Kidney glomerular epithelial cell (primary cell): Measurements from ENCODE around the gene MEDAG.
A peak's percentile ranks its signal among the peaks of the same experiment; 100 is the strongest.

Experiments used
- DNase-seq: peaks from one replicate; lab custom pipeline; 2025; lab: John Stamatoyannopoulos, UW

MEDAG gene

GRCh38 chr13:30905932-30906383, at the start of gene MEDAG:
Gene MEDAG (plus strand): TSS chr13:30906271. CDS start chr13:30906516, 245 bp downstream.
- no peak for DNase-seq

GRCh38 chr13:30857018-30857417, 49.1 kb upstream of the MEDAG start:
- no peak for DNase-seq

GRCh38 chr13:30857636-30858035, 48.4 kb upstream of the MEDAG start:
- peak; percentile 40 for DNase-seq

- DNase-seq = no peak
Observed at GRCh38 chr13:30859326-30859725, 46.7 kb upstream of the MEDAG start.

- no peak for DNase-seq
Observed at GRCh38 chr13:30861163-30861562, 44.9 kb upstream of the MEDAG start.

GRCh38 chr13:30861836-30862467, 44.1 kb upstream of the MEDAG start:
- DNase-seq = no peak

GRCh38 chr13:30862707-30863106, 43.4 kb upstream of the MEDAG start:
- DNase-seq = no peak

- no peak for DNase-seq
Observed at GRCh38 chr13:30863231-30863630, 42.8 kb upstream of the MEDAG start.

DNA sequence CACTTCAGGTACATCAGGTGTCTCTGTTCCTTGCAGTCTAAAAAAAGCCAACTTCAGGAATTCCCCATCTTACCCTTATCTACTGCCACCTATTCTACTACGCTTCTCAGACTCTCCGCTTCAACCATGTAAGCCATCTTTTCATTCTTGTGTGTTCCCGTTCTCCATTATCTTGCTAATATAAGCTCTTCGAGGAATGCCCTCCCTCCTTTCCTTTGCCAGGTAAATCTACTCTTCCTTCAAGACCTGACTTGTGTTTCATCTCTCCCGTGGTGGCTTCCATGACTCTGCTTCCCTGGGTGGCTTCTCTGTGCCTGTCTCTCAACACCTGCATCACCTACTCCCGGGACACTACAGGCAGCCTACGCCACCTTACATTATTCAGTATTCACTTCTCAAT, 42.3 kb upstream of the MEDAG start:
- DNase-seq = no peak

- DNase-seq = peak; percentile 84
Observed at GRCh38 chr13:30864433-30865122, 41.5 kb upstream of the MEDAG start.

DNA sequence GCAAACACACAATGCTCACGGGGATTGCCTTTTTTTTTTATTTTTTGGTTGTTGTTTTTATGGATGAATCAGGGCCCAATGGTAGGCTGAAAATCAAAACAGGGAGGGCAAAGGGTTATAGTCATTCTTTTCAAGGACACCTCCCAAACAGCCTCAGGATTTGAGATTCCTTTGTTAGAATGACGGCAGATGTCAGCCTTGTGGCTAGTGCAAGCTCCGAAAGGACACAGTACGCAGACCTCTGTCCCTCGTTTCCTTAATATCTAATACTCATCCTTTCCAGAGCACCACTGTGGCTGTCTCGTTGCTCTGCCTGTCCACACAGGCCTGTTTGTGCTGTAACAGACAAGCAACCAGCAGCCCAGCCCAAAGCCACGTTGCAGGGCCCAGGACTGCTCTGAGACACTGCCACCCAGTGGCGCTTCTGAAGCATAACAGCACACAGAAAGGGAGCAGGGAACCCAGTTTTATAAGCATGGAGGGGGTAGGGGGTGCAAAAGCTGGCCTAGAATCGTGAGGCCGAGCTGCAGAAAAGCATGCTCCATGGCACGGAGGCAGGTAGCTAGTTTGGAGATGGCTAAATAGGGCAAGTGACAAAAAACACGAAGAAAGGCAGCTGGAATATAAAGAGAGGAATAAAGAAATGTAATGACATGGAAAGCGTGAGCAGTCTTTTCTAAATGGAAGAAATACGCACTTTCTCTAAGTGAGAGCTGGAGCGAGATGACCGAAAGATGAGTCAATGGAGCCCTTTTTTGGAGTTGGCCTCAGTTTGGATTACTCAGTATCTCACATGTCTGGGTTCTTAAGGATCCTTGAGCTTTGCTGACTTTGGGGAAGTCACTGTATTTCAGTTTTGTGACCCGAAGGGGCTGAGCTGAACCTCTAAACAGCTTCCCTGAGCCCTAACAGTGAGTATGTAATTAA, 40.7 kb upstream of the MEDAG start:
- DNase-seq = peak; percentile 58

- DNase-seq = no peak
Observed at GRCh38 chr13:30866677-30867076, 39.4 kb upstream of the MEDAG start.

GRCh38 chr13:30867089-30867669, 38.9 kb upstream of the MEDAG start:
- DNase-seq = no peak

- no peak for DNase-seq
Observed at GRCh38 chr13:30868799-30869470, 37.1 kb upstream of the MEDAG start.

GRCh38 chr13:30869491-30869890, 36.6 kb upstream of the MEDAG start:
- no peak for DNase-seq

DNA sequence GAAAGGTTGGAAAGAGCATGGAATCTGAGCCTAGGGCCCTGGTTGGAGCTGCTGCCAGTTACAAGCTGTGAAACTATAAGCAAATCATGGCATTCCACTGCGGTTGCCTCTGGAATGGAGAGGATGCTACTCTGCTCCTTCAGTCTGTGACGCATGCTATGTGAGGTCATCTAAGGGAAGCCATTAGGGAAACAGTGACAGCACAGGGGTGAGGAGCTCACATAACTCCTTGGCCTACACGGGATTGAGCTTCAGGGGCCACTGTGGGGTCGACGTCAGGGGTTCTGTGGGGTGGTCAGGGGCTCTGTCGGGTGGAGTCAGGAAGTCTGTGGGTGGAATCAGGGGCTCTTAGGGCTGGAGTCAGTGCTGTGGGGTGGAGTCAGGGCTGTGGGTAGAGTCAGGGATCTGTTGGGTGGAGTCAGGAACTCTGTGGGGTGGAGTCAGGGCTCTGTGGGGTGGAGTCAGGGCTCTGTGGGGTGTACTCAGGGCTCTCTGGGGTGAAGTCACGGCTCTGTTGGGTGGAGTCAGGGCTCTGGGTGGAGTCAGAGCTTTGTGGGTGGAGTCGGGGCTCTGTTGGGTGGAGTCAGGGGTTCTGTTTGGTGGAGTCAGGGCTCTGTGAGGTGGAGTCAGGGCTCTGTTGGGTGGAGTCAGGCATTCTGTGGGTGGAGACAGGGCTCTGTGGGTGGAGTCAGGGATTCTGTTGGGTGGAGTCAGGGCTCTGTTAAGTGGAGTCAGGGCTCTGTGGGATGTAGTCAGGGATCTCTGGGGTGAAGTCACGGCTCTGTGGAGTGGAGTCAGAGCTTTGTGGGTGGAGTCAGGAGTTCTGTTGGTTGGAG, 35.8 kb upstream of the MEDAG start:
- peak; percentile 45 for DNase-seq

GRCh38 chr13:30870916-30871587, 35.0 kb upstream of the MEDAG start:
- DNase-seq = no peak

DNA sequence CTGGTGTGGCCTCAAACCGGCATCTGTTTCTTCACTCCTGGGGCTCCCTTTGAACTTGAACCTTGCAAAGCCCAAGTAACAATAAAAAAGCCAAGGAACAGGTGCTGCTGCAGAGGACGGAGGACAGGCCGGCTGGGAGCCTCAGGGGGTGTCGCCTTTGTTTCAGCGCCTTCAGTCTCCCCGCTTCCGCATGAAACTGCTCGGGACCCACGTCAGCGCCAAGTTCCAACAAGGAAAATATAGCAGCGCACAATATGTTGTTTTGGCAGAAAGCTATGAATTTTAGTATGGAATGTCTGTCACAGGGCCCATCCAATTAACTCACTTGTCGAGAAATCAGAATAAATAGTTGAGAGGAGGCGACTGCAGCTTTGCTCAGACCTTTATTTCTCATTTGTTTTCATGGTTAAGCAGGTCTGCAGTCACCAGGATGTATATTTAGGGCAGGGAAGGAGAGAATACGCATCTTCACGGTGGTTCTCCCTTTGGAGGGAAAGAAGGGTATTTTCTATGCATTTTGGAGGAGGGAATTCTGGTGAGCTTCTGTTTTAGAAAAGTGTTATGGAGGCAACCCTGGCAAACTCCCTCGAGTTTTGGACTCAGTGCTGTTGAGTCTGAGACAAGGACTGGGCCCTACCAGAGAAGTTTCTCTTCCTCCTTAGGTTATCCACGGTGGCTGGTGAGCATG, 34.3 kb upstream of the MEDAG start:
- DNase-seq = no peak

- DNase-seq = no peak
Observed at GRCh38 chr13:30872276-30872594, 33.8 kb upstream of the MEDAG start.
